ENCODE results near the gene CHN2.

The CHN2 gene

DNA sequence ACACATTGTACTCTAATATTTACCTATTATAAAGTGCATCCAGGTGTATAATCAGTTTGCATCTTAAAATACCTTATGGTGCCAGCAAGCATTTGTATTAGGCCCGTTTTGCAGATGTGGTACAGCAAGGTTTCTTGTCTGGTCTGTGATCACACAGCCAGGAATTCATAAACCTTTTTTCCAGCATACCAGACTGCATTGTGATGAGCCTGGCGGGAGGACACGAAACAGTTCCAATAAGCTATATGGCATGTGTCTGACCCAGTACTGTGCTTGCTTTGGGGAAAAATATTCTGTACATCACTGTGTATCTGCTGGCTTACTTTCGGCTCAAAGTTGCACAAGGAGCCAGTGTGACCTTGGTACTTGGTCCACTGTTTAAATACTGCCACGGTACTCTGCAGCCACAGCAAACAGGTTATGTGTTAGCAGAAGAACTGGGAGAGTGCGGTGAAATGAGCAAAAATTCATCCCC lies 36.3 kb downstream of the CHN2 start:
- no peak overlapping the region for H3K4me3 ChIP-seq (ENCODE audit: control insufficient read depth in 1 of 7, extremely low read depth in 1 of 7, insufficient read depth in 4 of 7, low read depth in 2 of 7, low read length in 6 of 7)
- CTCF ChIA-PET = no interaction called here
- no peaks in the 10 kb centered on the region for H3K27me3 ChIP-seq (replicated peaks in 2 of 5; ENCODE audit: control insufficient read depth in 4 of 5, insufficient read depth in 5 of 5, low read length in 4 of 5)
- H3K9me3 ChIP-seq (ENCODE audit: control extremely low read depth in 1 of 5, control insufficient read depth in 4 of 5, insufficient read depth in 2 of 5, low read depth in 1 of 5, low read length in 4 of 5) = no peaks in the 10 kb centered on the region
- H3K4me1 ChIP-seq (ENCODE audit: control extremely low read depth in 1 of 4, control insufficient read depth in 4 of 4, insufficient read depth in 4 of 4, low read length in 3 of 4) = no peaks in the 10 kb centered on the region
- DNase-seq = no peak
- no peak overlapping the region for H3K27ac ChIP-seq (ENCODE audit: insufficient read depth in 1 of 2, low read depth in 1 of 2, low read length in 2 of 2, poor library complexity in 1 of 2, severe bottlenecking in 2 of 2)
- 95% methylated on average over 5 of the region's 6 CpGs for WGBS (ENCODE audit: insufficient coverage)
- POLR2A ChIA-PET = no interaction called here
- H3K36me3 ChIP-seq (ENCODE audit: control insufficient read depth in 4 of 4, insufficient read depth in 4 of 4, low read length in 3 of 4) = no peaks in the 10 kb centered on the region

DNA sequence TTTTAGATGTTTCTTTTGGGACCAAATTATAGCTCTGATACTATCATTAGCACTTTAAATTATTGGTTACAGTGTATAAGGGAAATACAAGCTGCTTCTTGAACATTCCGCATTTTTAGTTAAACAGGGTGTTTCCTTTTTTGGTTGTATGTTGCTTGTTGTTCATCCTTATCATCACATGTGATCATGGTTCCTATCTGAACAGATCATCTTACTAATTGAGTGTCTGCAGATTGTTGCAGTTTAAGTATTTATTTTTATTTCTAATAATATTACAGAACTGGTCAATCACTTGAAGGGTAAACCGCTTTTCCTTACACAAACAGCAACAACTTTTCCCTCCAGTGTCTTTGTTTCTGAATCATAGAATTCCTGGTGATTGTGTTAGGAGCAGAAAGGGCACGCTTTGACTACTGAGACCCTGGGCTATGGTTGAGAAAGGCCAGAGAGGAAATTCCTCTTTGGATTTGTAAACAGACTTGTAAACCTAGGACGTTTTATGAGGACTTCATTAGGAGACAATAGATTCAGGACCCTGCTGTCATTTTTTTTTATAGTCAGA lies 37.2 kb downstream of the CHN2 start:
- ChIA-PET CTCF (interaction anchor here (0.8 to 1.5 kb wide), 5 partner anchors 11 to 78 kb away, joined by 3 to 4 read pairs (median 3); no protein-coding TSS in a partner anchor), POLR2A (no interaction called here)
- no peak overlapping the region for H3K4me3 ChIP-seq (ENCODE audit: control insufficient read depth in 1 of 7, extremely low read depth in 1 of 7, insufficient read depth in 4 of 7, low read depth in 2 of 7, low read length in 6 of 7)
- WGBS (ENCODE audit: insufficient coverage) = 100% methylated on average over 1 of the region's 4 CpGs
- no peak for DNase-seq
- no peaks in the 10 kb centered on the region for H3K4me1 ChIP-seq (ENCODE audit: control extremely low read depth in 1 of 4, control insufficient read depth in 4 of 4, insufficient read depth in 4 of 4, low read length in 3 of 4)
- no peak overlapping the region for H3K27ac ChIP-seq (ENCODE audit: insufficient read depth in 1 of 2, low read depth in 1 of 2, low read length in 2 of 2, poor library complexity in 1 of 2, severe bottlenecking in 2 of 2)
- H3K36me3 ChIP-seq (ENCODE audit: control insufficient read depth in 4 of 4, insufficient read depth in 4 of 4, low read length in 3 of 4) = no peaks in the 10 kb centered on the region
- no peaks in the 10 kb centered on the region for H3K9me3 ChIP-seq (ENCODE audit: control extremely low read depth in 1 of 5, control insufficient read depth in 4 of 5, insufficient read depth in 2 of 5, low read depth in 1 of 5, low read length in 4 of 5)
- no peaks in the 10 kb centered on the region for H3K27me3 ChIP-seq (replicated peaks in 2 of 5; ENCODE audit: control insufficient read depth in 4 of 5, insufficient read depth in 5 of 5, low read length in 4 of 5)

DNA sequence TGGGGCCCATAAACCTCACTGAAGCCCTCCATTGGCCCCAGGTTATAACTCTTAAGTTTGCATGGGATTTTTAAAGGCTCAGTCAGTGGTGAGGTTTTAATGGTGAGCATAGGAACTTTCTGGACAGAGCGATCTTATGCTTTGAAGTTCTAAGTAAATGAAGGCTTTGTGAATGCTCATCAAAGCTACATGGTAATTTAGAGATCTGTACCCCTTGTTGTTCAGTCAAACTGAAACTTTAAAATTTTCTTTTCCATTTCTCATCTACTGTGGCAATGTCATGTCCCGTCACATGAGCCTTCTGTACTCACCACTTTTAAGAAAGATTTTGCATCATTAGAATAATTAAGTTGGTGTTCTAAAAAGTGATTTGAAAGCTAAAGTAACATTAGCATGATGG lies 39.9 kb downstream of the CHN2 start:
- H3K4me1 ChIP-seq (ENCODE audit: control extremely low read depth in 1 of 4, control insufficient read depth in 4 of 4, insufficient read depth in 4 of 4, low read length in 3 of 4) = no peaks in the 10 kb centered on the region
- H3K27me3 ChIP-seq (replicated peaks in 2 of 5; ENCODE audit: control insufficient read depth in 4 of 5, insufficient read depth in 5 of 5, low read length in 4 of 5) = no peaks in the 10 kb centered on the region
- H3K27ac ChIP-seq (ENCODE audit: insufficient read depth in 1 of 2, low read depth in 1 of 2, low read length in 2 of 2, poor library complexity in 1 of 2, severe bottlenecking in 2 of 2) = no peak overlapping the region
- no peak for DNase-seq
- 100% methylated on average over 1 of the region's 2 CpGs for WGBS (ENCODE audit: insufficient coverage)
- ChIA-PET POLR2A (no interaction called here), CTCF (interaction anchor here (1.2 kb wide), 1 partner anchor 9 kb away, joined by 3 read pairs; no protein-coding TSS in a partner anchor)
- H3K36me3 ChIP-seq (ENCODE audit: control insufficient read depth in 4 of 4, insufficient read depth in 4 of 4, low read length in 3 of 4) = no peaks in the 10 kb centered on the region
- no peaks in the 10 kb centered on the region for H3K9me3 ChIP-seq (ENCODE audit: control extremely low read depth in 1 of 5, control insufficient read depth in 4 of 5, insufficient read depth in 2 of 5, low read depth in 1 of 5, low read length in 4 of 5)
- H3K4me3 ChIP-seq (ENCODE audit: control insufficient read depth in 1 of 7, extremely low read depth in 1 of 7, insufficient read depth in 4 of 7, low read depth in 2 of 7, low read length in 6 of 7) = no peak overlapping the region

DNA sequence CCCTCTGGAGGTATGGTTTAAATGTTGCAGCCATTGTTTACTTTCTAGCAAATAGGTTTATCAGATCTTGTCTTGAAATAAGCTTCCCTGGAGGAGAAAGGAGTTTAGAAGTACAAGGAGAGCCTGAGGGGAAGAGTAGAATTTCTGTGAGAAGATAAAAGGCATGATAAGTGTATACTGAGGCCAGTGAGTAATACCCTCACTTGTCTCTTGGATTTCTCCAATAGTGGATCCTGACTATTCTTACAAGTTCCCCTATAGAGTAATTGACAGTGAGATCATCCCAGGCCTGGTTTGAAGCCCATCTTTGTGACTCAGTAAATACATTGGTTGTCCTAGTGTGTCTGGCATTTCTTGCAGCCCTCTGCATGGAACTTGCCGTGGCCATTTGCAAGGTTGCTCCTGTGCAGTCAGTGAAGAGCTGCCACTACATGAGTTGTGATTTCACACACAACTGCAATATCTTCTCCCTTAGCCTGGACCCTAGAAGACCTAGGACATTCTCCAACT lies 41.6 kb downstream of the CHN2 start:
- H3K4me3 ChIP-seq (ENCODE audit: control insufficient read depth in 1 of 7, extremely low read depth in 1 of 7, insufficient read depth in 4 of 7, low read depth in 2 of 7, low read length in 6 of 7) = no peak overlapping the region
- H3K27me3 ChIP-seq (replicated peaks in 2 of 5; ENCODE audit: control insufficient read depth in 4 of 5, insufficient read depth in 5 of 5, low read length in 4 of 5) = no peaks in the 10 kb centered on the region
- H3K4me1 ChIP-seq (ENCODE audit: control extremely low read depth in 1 of 4, control insufficient read depth in 4 of 4, insufficient read depth in 4 of 4, low read length in 3 of 4) = no peaks in the 10 kb centered on the region
- no peaks in the 10 kb centered on the region for H3K36me3 ChIP-seq (ENCODE audit: control insufficient read depth in 4 of 4, insufficient read depth in 4 of 4, low read length in 3 of 4)
- no peak overlapping the region for H3K27ac ChIP-seq (ENCODE audit: insufficient read depth in 1 of 2, low read depth in 1 of 2, low read length in 2 of 2, poor library complexity in 1 of 2, severe bottlenecking in 2 of 2)
- 100% methylated on average over 1 of the region's 1 CpG for WGBS (ENCODE audit: insufficient coverage)
- ChIA-PET CTCF (interaction anchor here (0.9 to 5.2 kb wide), 4 partner anchors 8 to 115 kb away, joined by 3 to 26 read pairs (median 4); no protein-coding TSS in a partner anchor), POLR2A (no interaction called here)
- H3K9me3 ChIP-seq (ENCODE audit: control extremely low read depth in 1 of 5, control insufficient read depth in 4 of 5, insufficient read depth in 2 of 5, low read depth in 1 of 5, low read length in 4 of 5) = no peaks in the 10 kb centered on the region
- no peak for DNase-seq

DNA sequence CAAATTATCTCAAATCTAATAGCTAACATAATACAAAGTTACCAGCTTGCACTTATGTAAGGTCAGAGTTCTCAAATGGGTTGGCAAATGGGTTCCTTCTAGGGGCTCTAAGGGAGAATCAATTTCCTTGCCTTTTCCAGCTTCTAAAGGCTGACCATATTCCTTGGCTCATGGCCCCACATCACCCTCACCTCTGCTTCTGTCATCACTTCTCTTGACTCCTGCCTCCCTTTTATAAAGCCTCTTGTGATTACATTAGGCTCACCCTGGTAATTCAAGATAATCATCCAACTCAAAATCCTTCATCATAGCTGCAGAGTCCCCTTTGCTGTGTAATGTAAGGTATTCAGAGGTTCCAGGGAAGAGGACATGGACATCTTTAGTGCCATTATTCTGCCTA lies 42.1 kb downstream of the CHN2 start:
- Histone ChIP-seq H3K4me3 (ENCODE audit: control insufficient read depth in 1 of 7, extremely low read depth in 1 of 7, insufficient read depth in 4 of 7, low read depth in 2 of 7, low read length in 6 of 7) (no peak overlapping the region), H3K27me3 (replicated peaks in 2 of 5; ENCODE audit: control insufficient read depth in 4 of 5, insufficient read depth in 5 of 5, low read length in 4 of 5) (no peaks in the 10 kb centered on the region), H3K9me3 (ENCODE audit: control extremely low read depth in 1 of 5, control insufficient read depth in 4 of 5, insufficient read depth in 2 of 5, low read depth in 1 of 5, low read length in 4 of 5) (no peaks in the 10 kb centered on the region), H3K36me3 (ENCODE audit: control insufficient read depth in 4 of 4, insufficient read depth in 4 of 4, low read length in 3 of 4) (no peaks in the 10 kb centered on the region), H3K4me1 (ENCODE audit: control extremely low read depth in 1 of 4, control insufficient read depth in 4 of 4, insufficient read depth in 4 of 4, low read length in 3 of 4) (no peaks in the 10 kb centered on the region), H3K27ac (ENCODE audit: insufficient read depth in 1 of 2, low read depth in 1 of 2, low read length in 2 of 2, poor library complexity in 1 of 2, severe bottlenecking in 2 of 2) (no peak overlapping the region)
- ChIA-PET POLR2A (no interaction called here), CTCF (interaction anchor here (0.9 to 5.2 kb wide), 4 partner anchors 9 to 115 kb away, joined by 3 to 26 read pairs (median 4); no protein-coding TSS in a partner anchor)
- DNase-seq = no peak

DNA sequence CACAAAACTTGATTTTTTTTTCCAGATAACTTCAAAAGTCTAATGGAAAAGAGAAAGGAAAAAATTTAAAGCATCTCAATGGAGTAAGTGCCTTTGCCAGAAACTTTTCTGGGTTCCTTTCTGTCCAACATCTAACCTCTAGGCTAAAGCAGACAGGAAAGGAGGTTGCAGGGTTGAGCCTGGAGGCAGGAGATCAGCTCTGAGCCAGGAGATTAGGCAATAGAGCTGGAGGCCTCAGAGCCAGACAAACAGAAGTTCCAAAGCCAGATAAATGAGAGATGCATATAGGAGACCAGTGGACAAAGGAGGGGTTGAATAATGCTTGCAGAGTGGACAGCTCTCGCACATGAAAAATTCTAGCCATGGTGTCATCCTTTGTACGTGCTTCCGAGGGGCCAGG lies 42.9 kb downstream of the CHN2 start:
- Histone ChIP-seq H3K4me3 (ENCODE audit: control insufficient read depth in 1 of 7, extremely low read depth in 1 of 7, insufficient read depth in 4 of 7, low read depth in 2 of 7, low read length in 6 of 7) (no peak overlapping the region), H3K27ac (ENCODE audit: insufficient read depth in 1 of 2, low read depth in 1 of 2, low read length in 2 of 2, poor library complexity in 1 of 2, severe bottlenecking in 2 of 2) (no peak overlapping the region), H3K27me3 (replicated peaks in 2 of 5; ENCODE audit: control insufficient read depth in 4 of 5, insufficient read depth in 5 of 5, low read length in 4 of 5) (no peaks in the 10 kb centered on the region), H3K36me3 (ENCODE audit: control insufficient read depth in 4 of 4, insufficient read depth in 4 of 4, low read length in 3 of 4) (no peaks in the 10 kb centered on the region), H3K9me3 (ENCODE audit: control extremely low read depth in 1 of 5, control insufficient read depth in 4 of 5, insufficient read depth in 2 of 5, low read depth in 1 of 5, low read length in 4 of 5) (no peaks in the 10 kb centered on the region), H3K4me1 (ENCODE audit: control extremely low read depth in 1 of 4, control insufficient read depth in 4 of 4, insufficient read depth in 4 of 4, low read length in 3 of 4) (peaks cover 0 to 2% (median 0%) of the 10 kb centered on the region in 4 experiments)
- POLR2A ChIA-PET = no interaction called here
- WGBS (ENCODE audit: insufficient coverage) = 100% methylated on average over 3 of the region's 3 CpGs
- CTCF ChIA-PET = interaction anchor here (5.2 kb wide), 1 partner anchor 48 kb away, joined by 26 read pairs; no protein-coding TSS in a partner anchor
- DNase-seq = no peak

DNA sequence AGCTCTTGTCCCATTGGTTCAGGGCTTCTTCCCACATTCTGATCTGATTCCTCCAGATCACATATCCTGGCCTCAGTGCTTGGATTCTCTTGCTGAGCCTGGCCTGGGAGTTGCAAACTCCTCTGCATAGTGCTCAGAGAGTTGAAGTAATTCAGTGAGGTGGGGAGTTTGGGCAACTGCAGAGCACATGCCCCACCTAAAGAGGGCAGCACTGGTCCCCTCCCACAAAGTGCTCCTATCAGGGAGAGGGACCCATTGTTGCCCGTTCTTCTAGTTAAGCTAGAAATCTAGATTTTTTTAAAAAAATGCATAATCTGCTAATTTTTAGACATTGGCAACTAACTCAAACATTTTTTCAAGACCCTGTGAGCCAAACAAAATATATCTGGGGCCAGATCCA lies 45.1 kb downstream of the CHN2 start:
- WGBS (ENCODE audit: insufficient coverage) = no CpG with 5 or more reads among the region's 1 CpG
- Histone ChIP-seq H3K27me3 (replicated peaks in 2 of 5; ENCODE audit: control insufficient read depth in 4 of 5, insufficient read depth in 5 of 5, low read length in 4 of 5) (no peaks in the 10 kb centered on the region), H3K36me3 (ENCODE audit: control insufficient read depth in 4 of 4, insufficient read depth in 4 of 4, low read length in 3 of 4) (no peaks in the 10 kb centered on the region), H3K4me3 (ENCODE audit: control insufficient read depth in 1 of 7, extremely low read depth in 1 of 7, insufficient read depth in 4 of 7, low read depth in 2 of 7, low read length in 6 of 7) (no peak overlapping the region), H3K4me1 (ENCODE audit: control extremely low read depth in 1 of 4, control insufficient read depth in 4 of 4, insufficient read depth in 4 of 4, low read length in 3 of 4) (peaks cover 6 to 15% (median 13%) of the 10 kb centered on the region in 4 experiments), H3K27ac (ENCODE audit: insufficient read depth in 1 of 2, low read depth in 1 of 2, low read length in 2 of 2, poor library complexity in 1 of 2, severe bottlenecking in 2 of 2) (no peak overlapping the region), H3K9me3 (ENCODE audit: control extremely low read depth in 1 of 5, control insufficient read depth in 4 of 5, insufficient read depth in 2 of 5, low read depth in 1 of 5, low read length in 4 of 5) (no peaks in the 10 kb centered on the region)
- POLR2A ChIA-PET = no interaction called here
- CTCF ChIA-PET = interaction anchor here (1.0 to 5.2 kb wide), 7 partner anchors 11 to 106 kb away, joined by 3 to 26 read pairs (median 4); no protein-coding TSS in a partner anchor
- peak; percentile 40 to 53 (median 46) for DNase-seq

Measured in common myeloid progenitor, CD34-positive (primary cell).